B cell (primary cell): ENCODE measurements around the gene ATAD2B. TPM values are rescaled to one million over a fixed set of nuclear protein-coding genes. Genes with fewer than 3 reads are reported as not detected.

Experiments
- ATAC-seq: fragments of 200-7000 bp; cut with Tn5 transposase; one replicate; pipeline ENCODE4 v1.10.0; 2021; ENCODE audit warnings: low read depth, mild to moderate bottlenecking, moderate number of reproducible peaks, moderate library complexity
- CTCF ChIA-PET: fragments of 350-600 bp; sonication (Branson Sonifier 250); formaldehyde crosslinking; loops from one replicate; lab custom pipeline; 2021; ENCODE audit warnings: antibody characterized with exemption, inconsistent platforms; lab: Charles Lee
- POLR2A ChIA-PET: fragments of 350-600 bp; sonication (Branson Sonifier 250); formaldehyde crosslinking; loops from one replicate; lab custom pipeline; 2021; ENCODE audit warnings: antibody characterized with exemption; lab: Charles Lee
- DNase-seq: peaks from one replicate; pipeline ENCODE4 v3.0.0; 2013
- H2AFZ ChIP-seq: 2 replicates; pipeline ENCODE4 v1.6.1; 2012; ENCODE audit warnings: mild to moderate bottlenecking, low read depth, low read length; ENCODE audit not compliant: insufficient read depth, poor library complexity, severe bottlenecking
- H3K27ac ChIP-seq, 2 donors: 1 replicate in 1 of 2; 2 replicates in 1 of 2; pipeline ENCODE4 v1.5.1; 2012 to 2013; ENCODE audit warnings: low read length in 2 of 2, mild to moderate bottlenecking in 2 of 2, moderate library complexity in 1 of 2
- H3K27me3 ChIP-seq, 4 experiments: fragments of 200-600 bp in 1 of 4; sonication (generic) in 1 of 4; replicated peaks in 1 of 4; 1 replicate in 2 of 4; 2 replicates in 2 of 4; pipeline versions ENCODE4 v1.6.1 to v1.7.0; 2013 to 2016; ENCODE audit warnings: low read length in 3 of 4, mild to moderate bottlenecking in 2 of 4, mixed read lengths in 1 of 4, moderate library complexity in 1 of 4; ENCODE audit not compliant: insufficient read depth in 4 of 4, control insufficient read depth in 3 of 4; ENCODE audit errors: control extremely low read depth in 1 of 4
- H3K36me3 ChIP-seq, 2 experiments: replicated peaks in 1 of 2; 1 replicate in 1 of 2; 2 replicates in 1 of 2; pipeline versions ENCODE4 v1.6.1 to v1.7.1; 2013; ENCODE audit warnings: low read length in 1 of 2; ENCODE audit not compliant: insufficient read depth in 2 of 2, control insufficient read depth in 1 of 2; ENCODE audit errors: control extremely low read depth in 1 of 2, extremely low read depth in 1 of 2
- H3K4me1 ChIP-seq, 2 donors: fragments of 200-600 bp in 1 of 2; sonication (generic) in 1 of 2; 1 replicate in 1 of 2; 2 replicates in 1 of 2; pipeline versions ENCODE4 v1.5.1 to v1.6.1; 2013 to 2017; ENCODE audit warnings: low read length in 2 of 2; ENCODE audit not compliant: control insufficient read depth in 2 of 2, insufficient read depth in 2 of 2
- H3K4me2 ChIP-seq: replicated peaks from 2 replicates; pipeline ENCODE3; 2012; ENCODE audit warnings: mild to moderate bottlenecking, low read depth, low read length; ENCODE audit not compliant: poor library complexity, severe bottlenecking
- H3K4me3 ChIP-seq, 5 experiments: fragments of 200-600 bp in 1 of 5; sonication (generic) in 1 of 5; 1 replicate in 3 of 5; 2 replicates in 2 of 5; pipeline versions ENCODE4 v1.5.1 to v1.7.0; 2011 to 2016; ENCODE audit warnings: low read length in 4 of 5, mild to moderate bottlenecking in 4 of 5, low read depth in 2 of 5, control low read depth in 1 of 5, moderate library complexity in 1 of 5; ENCODE audit not compliant: insufficient read depth in 1 of 5; ENCODE audit errors: control extremely low read depth in 1 of 5, extremely low read depth in 1 of 5
- H3K79me2 ChIP-seq: fragments of 200-600 bp; sonication (generic); one replicate; pipeline ENCODE4 v1.6.0; 2016; ENCODE audit warnings: low read length; ENCODE audit not compliant: control insufficient read depth, insufficient read depth
- H3K9ac ChIP-seq: fragments of 200-600 bp; sonication (generic); 2 replicates; pipeline ENCODE4 v1.6.1; 2017; ENCODE audit warnings: mild to moderate bottlenecking, low read length, moderate library complexity
- H3K9me3 ChIP-seq, 3 donors: one replicate each; pipeline versions ENCODE4 v1.6.1 to v1.7.1; 2013; ENCODE audit warnings: low read length in 2 of 3; ENCODE audit not compliant: control insufficient read depth in 2 of 3, insufficient read depth in 1 of 3; ENCODE audit errors: control extremely low read depth in 1 of 3
- H4K20me1 ChIP-seq: 2 replicates; pipeline ENCODE4 v1.6.0; 2012; ENCODE audit warnings: mild to moderate bottlenecking, low read length; ENCODE audit not compliant: insufficient read depth, control insufficient read depth, poor library complexity, severe bottlenecking
- H3K27ac Mint-ChIP-seq: one replicate; pipeline ENCODE4 v1.8.0; 2021; ENCODE audit warnings: mixed read lengths
- H3K27me3 Mint-ChIP-seq: one replicate; pipeline ENCODE4 v1.8.0; 2021; ENCODE audit warnings: mixed read lengths
- H3K4me1 Mint-ChIP-seq: one replicate; pipeline ENCODE4 v1.8.0; 2021; ENCODE audit warnings: mixed read lengths
- H3K4me3 Mint-ChIP-seq: one replicate; pipeline ENCODE4 v1.8.0; 2021; ENCODE audit warnings: mixed read lengths
- H3K9me3 Mint-ChIP-seq: one replicate; pipeline ENCODE4 v1.8.0; 2022; ENCODE audit warnings: mixed read lengths; ENCODE audit not compliant: insufficient read depth
- CTCF ChIP-seq: fragments of 200-600 bp; IDR thresholded peaks from one replicate; pipeline ENCODE4 v1.8.0; 2022; ENCODE audit warnings: antibody characterized with exemption, mild to moderate bottlenecking
- EZH2 ChIP-seq: IDR thresholded peaks from 2 replicates; pipeline ENCODE4 v1.6.1; 2012; ENCODE audit warnings: borderline replicate concordance, low read depth, mild to moderate bottlenecking, moderate library complexity, low read length; ENCODE audit not compliant: insufficient read depth, poor library complexity, severe bottlenecking
- WGBS: methylation state at CpG from one replicate; pipeline ENCODE4 v1.1.5; 2013; ENCODE audit warnings: missing lambda C conversion rate; ENCODE audit not compliant: insufficient coverage; 5-methylcytosine and 5-hydroxymethylcytosine counted together
- intact Hi-C: fragments of 100-400 bp; cut with micrococcal nuclease; formaldehyde crosslinking; loops from one replicate; pipeline ENCODE4 v1.10.0; 2022
- polyA plus RNA-seq: library from polyadenylated mRNA; depleted of rRNA; stranded (reverse); fragments of >200 nt; gene quantifications from 2 replicates; pipeline ENCODE4 v1.2.3, GENCODE V29; 2012
- total RNA-seq, 2 donors: library from RNA; stranded (reverse); fragments of 120-200 nt in 1 of 2; gene quantifications; 1 replicate in 1 of 2; 2 replicates in 1 of 2; pipeline versions ENCODE4 v1.2.3 to v1.2.4, GENCODE V29; 2013 to 2022

The ATAD2B gene
- total and polyA plus RNA-seq, 2 donors (not counting 1 experiment from before 2014, with no cell fraction given): 5.1 to 90.8 TPM

GRCh38 chr2:23915327-23915726 lies 11.6 kb downstream of the ATAD2B start:
- H3K36me3 ChIP-seq: no peaks in the 10 kb centered on the region
- no peak for ATAC-seq
- H3K27ac ChIP-seq: no peak overlapping the region
- H3K79me2 ChIP-seq: peaks cover 100% of the 10 kb centered on the region
- intact Hi-C loops: no loop called here
- POLR2A ChIA-PET: interaction anchor here (0.6 kb wide), 1 partner anchor 1858 kb away, joined by 3 read pairs; no protein-coding TSS in a partner anchor
- Mint-ChIP-seq H3K4me1 (peaks cover 40% of the 10 kb centered on the region), H3K4me3 (no peak overlapping the region), H3K27ac (no peak overlapping the region), H3K27me3 (no peaks in the 10 kb centered on the region), H3K9me3 (no peaks in the 10 kb centered on the region)
- no peaks in the 10 kb centered on the region for H3K27me3 ChIP-seq
- H3K4me1 ChIP-seq: peaks cover 7 to 10% of the 10 kb centered on the region in 2 donors
- no peak overlapping the region for H3K4me2 ChIP-seq
- peaks cover 88% of the 10 kb centered on the region for H4K20me1 ChIP-seq
- CTCF ChIA-PET: interaction anchor here (1.0 kb wide), 1 partner anchor 50 kb away, joined by 3 read pairs; no protein-coding TSS in a partner anchor
- no peak for DNase-seq
- no peaks in the 10 kb centered on the region for H3K9me3 ChIP-seq
- no peak overlapping the region for H3K9ac ChIP-seq
- no peak for TF ChIP-seq CTCF
- no peak for TF ChIP-seq EZH2
- H3K4me3 ChIP-seq: no peak overlapping the region
- no peak overlapping the region for H2AFZ ChIP-seq
- 100% methylated on average over 1 of the region's 7 CpGs for WGBS

GRCh38 chr2:23912054-23912453 lies 14.9 kb downstream of the ATAD2B start:
- H3K9me3 ChIP-seq: no peaks in the 10 kb centered on the region
- ATAC-seq: no peak
- no peaks in the 10 kb centered on the region for H3K27me3 Mint-ChIP-seq
- intact Hi-C loops: no loop called here
- H3K9me3 Mint-ChIP-seq: no peaks in the 10 kb centered on the region
- H3K27ac ChIP-seq: no peak overlapping the region
- no peak for DNase-seq
- H3K27ac Mint-ChIP-seq: no peak overlapping the region
- H3K4me1 Mint-ChIP-seq: peaks cover 29% of the 10 kb centered on the region
- no peak overlapping the region for H2AFZ ChIP-seq
- peaks cover 83% of the 10 kb centered on the region for H3K79me2 ChIP-seq
- no peaks in the 10 kb centered on the region for H3K36me3 ChIP-seq
- H3K4me3 Mint-ChIP-seq: no peak overlapping the region
- peaks cover 6 to 8% of the 10 kb centered on the region in 2 donors for H3K4me1 ChIP-seq
- ChIA-PET CTCF (interaction anchor here (0.7 to 1.6 kb wide), 2 partner anchors 15 to 522 kb away, joined by 3 read pairs; partner anchors contain the start of gene ATAD2B), POLR2A (no interaction called here)
- no peak overlapping the region for H3K9ac ChIP-seq
- 100% methylated on average over 1 of the region's 3 CpGs for WGBS
- no peak overlapping the region for H3K4me3 ChIP-seq
- H3K4me2 ChIP-seq: no peak overlapping the region
- peaks cover 69% of the 10 kb centered on the region for H4K20me1 ChIP-seq
- TF ChIP-seq CTCF (no peak), EZH2 (no peak)
- H3K27me3 ChIP-seq: no peaks in the 10 kb centered on the region
